Panc1 (cell line): Measurements from ENCODE around the gene ZNF879.

Source experiments
- POLR2AphosphoS5 ChIP-seq: IDR thresholded peaks from 2 replicates; pipeline ENCODE4 v1.6.1; 2012; ENCODE audit warnings: mild to moderate bottlenecking, low read depth, low read length, moderate library complexity
- SIN3A ChIP-seq: IDR thresholded peaks from 2 replicates; pipeline ENCODE4 v1.6.1; 2012; ENCODE audit warnings: low read depth, mild to moderate bottlenecking, low read length, moderate library complexity, borderline replicate concordance; ENCODE audit not compliant: insufficient read depth
- TF ChIP-seq, protein P1 (sequence below): fragments of 450-650 bp; IDR thresholded peaks from 2 replicates; pipeline ENCODE4 v1.5.1; 2017; ENCODE audit warnings: mild to moderate bottlenecking

- TF ChIP-seq, protein P1, sequence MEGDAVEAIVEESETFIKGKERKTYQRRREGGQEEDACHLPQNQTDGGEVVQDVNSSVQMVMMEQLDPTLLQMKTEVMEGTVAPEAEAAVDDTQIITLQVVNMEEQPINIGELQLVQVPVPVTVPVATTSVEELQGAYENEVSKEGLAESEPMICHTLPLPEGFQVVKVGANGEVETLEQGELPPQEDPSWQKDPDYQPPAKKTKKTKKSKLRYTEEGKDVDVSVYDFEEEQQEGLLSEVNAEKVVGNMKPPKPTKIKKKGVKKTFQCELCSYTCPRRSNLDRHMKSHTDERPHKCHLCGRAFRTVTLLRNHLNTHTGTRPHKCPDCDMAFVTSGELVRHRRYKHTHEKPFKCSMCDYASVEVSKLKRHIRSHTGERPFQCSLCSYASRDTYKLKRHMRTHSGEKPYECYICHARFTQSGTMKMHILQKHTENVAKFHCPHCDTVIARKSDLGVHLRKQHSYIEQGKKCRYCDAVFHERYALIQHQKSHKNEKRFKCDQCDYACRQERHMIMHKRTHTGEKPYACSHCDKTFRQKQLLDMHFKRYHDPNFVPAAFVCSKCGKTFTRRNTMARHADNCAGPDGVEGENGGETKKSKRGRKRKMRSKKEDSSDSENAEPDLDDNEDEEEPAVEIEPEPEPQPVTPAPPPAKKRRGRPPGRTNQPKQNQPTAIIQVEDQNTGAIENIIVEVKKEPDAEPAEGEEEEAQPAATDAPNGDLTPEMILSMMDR: no peak
- TF ChIP-seq SIN3A (no peak), POLR2AphosphoS5 (no peak)
These were observed 17.0 kb upstream of the ZNF879 start for GRCh38 chr5:179006564-179006963.
